Measurements from ENCODE around the gene ATP11C. TPM values are rescaled to one million over a fixed set of nuclear protein-coding genes. Genes with fewer than 3 reads are reported as not detected.

ATP11C gene
- total RNA-seq, 1 experiment from 2014 or later: 38.6 TPM

- no peak for TF ChIP-seq E2F1 (CRISPR knock-in tag; IDR thresholded peaks at IDR 0.05)
- no peak for TF ChIP-seq SMAD4 (CRISPR knock-in tag; IDR thresholded peaks at IDR 0.05)
- no peak for TF ChIP-seq IRF1 (CRISPR knock-in tag; IDR thresholded peaks at IDR 0.05)
These were observed 148.0 kb downstream of the ATP11C start (continued) for GRCh38 chrX:139784807-139785206.

GRCh38 chrX:139783959-139784358, 148.9 kb downstream of the ATP11C start:
- ChIA-PET POLR2A (interaction anchor here (0.5 kb wide), 1 partner anchor 88 kb away, joined by 3 read pairs; no protein-coding TSS in a partner anchor), CTCF (interaction anchor here (0.5 kb wide), 1 partner anchor 149 kb away, joined by 3 read pairs; no protein-coding TSS in a partner anchor)
- no peaks in the 10 kb centered on the region for H3K9me3 Mint-ChIP-seq
- no peaks in the 10 kb centered on the region for H3K4me1 Mint-ChIP-seq
- H3K27ac Mint-ChIP-seq: no peak overlapping the region
- DNase-seq (ENCODE audit: low spot score) (no peak), ATAC-seq (no peak)
- peaks cover 24% of the 10 kb centered on the region for H3K36me3 Mint-ChIP-seq
- H3K27me3 Mint-ChIP-seq (ENCODE audit: low read depth): no peaks in the 10 kb centered on the region
- H3K4me3 Mint-ChIP-seq: no peak overlapping the region
- TF ChIP-seq ZBTB21 (CRISPR knock-in tag; IDR thresholded peaks at IDR 0.05; ENCODE audit: borderline replicate concordance) (no peak), SMAD4 (CRISPR knock-in tag; IDR thresholded peaks at IDR 0.05) (no peak), USF2 (CRISPR knock-in tag; IDR thresholded peaks at IDR 0.05) (no peak), NR2C2 (CRISPR knock-in tag; IDR thresholded peaks at IDR 0.05) (no peak), ARID4B (CRISPR knock-in tag; IDR thresholded peaks at IDR 0.05; ENCODE audit: borderline replicate concordance) (no peak), ZNF416 (CRISPR knock-in tag; IDR thresholded peaks at IDR 0.05) (no peak), ETV6 (CRISPR knock-in tag; IDR thresholded peaks at IDR 0.05) (no peak), CTCF (IDR thresholded peaks at IDR 0.05) (no peak), RELA (CRISPR knock-in tag; IDR thresholded peaks at IDR 0.05; ENCODE audit: borderline replicate concordance) (no peak), NFYB (CRISPR knock-in tag; conservative IDR thresholded peaks at IDR 0.05; ENCODE audit: low read depth) (no peak), ZNF512 (CRISPR knock-in tag; IDR thresholded peaks at IDR 0.05; ENCODE audit: borderline replicate concordance) (no peak), NFE2L1 (CRISPR knock-in tag; IDR thresholded peaks at IDR 0.05) (no peak), CDX4 (CRISPR knock-in tag; IDR thresholded peaks at IDR 0.05; ENCODE audit: borderline replicate concordance) (no peak)

Measured in WTC11 (cell line).